H54 (cell line): ENCODE measurements around the gene SCARB1.

Experiments used
- DNase-seq: peaks from one replicate; pipeline ENCODE4 v3.0.0; 2011; ENCODE audit warnings: low spot score, mixed read lengths; ENCODE audit not compliant: insufficient read length
- FAIRE-seq: peaks from 3 replicates; lab custom pipeline; 2011; peaks lifted over from hg19 to GRCh38; lab: Jason Lieb, UNC
- POLR2A ChIP-seq: IDR thresholded peaks from 2 replicates; pipeline ENCODE4 v1.6.1; 2011; ENCODE audit warnings: low read depth, mild to moderate bottlenecking, low read length

Gene SCARB1

GRCh38 chr12:124808272-124808671, 55.4 kb downstream of the SCARB1 start:
- no peak for DNase-seq
- FAIRE-seq: no peak
- no peak for TF ChIP-seq POLR2A

DNA sequence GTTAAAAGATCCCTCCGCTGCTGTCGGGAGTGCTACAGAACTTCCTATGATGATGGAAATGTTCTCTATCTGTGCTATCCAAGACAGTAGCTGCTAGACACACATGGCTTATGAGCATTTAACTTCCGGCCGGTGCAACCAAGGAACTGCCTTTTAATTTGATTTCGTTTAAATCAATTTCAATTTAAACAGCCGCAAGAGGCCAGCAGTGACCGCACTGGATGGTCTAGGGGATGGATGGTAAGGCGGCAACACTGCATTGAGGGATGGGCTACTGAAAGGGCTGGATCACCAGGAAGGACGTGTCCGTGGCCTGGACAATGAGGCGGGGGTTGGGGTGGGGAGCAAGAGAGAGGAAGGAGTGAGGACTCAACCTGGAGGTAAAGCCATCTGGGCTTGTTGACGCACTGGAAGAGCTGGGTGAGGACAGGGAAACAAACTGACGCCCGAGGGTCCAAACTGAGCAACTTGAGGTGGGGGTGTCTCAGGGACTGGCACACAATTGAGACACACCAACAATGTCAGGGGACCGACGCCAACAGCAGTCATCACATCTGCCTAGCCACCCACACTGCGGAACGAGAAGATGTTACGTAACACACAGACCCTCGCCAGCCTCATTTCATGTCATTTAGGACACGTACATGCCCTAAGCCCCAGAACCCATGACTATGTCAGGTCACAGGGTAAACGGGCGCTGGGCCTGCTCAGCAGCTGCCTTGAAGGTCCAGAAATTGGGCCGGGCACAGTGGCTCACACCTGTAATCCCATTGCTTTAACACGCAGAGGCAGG, 57.6 kb downstream of the SCARB1 start:
- DNase-seq (no peak), FAIRE-seq (no peak)
- TF ChIP-seq POLR2A: no peak

DNA sequence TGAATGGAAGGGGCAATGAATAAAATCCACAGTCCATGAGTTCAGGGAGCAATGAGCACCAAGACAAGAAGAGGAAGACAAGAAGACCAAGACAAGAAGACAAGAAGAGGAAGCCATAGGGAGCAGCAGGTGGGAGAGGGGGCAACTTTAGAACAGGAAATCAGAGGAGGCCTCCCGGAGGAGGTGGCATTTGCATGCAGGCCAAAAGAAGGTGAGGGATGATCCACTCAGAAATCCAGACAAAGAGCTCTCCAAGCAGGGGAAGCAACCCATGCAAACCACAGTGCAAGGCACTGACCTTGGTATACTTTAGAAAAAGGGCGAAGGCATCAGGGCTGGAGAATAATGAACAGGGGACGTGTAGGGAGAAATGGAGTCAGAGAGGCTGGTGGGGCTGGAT, 58.6 kb downstream of the SCARB1 start:
- FAIRE-seq (no peak), DNase-seq (no peak)
- TF ChIP-seq POLR2A: no peak

DNA sequence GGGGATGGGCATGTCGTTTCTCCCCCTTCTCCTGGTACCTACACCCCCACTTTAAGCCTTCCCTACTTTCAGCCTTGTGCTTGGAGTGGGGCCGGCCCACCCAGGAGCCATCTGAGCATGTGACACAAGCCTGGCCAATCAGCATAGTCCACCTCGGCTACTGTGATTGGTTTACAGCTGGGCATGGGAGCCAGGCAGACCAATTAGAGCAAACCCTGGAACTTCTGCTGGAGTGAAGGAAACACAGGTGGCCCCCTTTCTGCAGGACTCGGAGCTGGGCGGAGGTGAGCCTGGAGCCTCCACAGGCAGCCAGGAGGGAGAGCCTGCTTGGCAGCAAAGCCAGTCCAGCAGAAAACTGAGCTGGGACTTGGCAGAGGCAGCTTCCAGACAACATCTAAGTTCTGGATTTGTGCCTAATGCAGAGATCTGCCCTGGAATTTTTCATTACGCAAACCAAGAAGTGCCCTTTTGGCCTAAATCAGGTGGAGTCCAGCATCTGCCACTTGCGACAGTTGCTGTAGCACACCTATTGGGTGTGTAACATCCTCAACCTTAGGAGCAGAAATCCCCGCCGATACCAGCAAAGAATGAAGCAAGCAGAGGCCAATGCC, 59.5 kb downstream of the SCARB1 start:
- DNase-seq (no peak), FAIRE-seq (no peak)
- TF ChIP-seq POLR2A: no peak

GRCh38 chr12:124802361-124802760, 61.3 kb downstream of the SCARB1 start:
- FAIRE-seq: no peak

GRCh38 chr12:124800506-124800905, 63.2 kb downstream of the SCARB1 start:
- DNase-seq: no peak
- TF ChIP-seq POLR2A: no peak
- no peak for FAIRE-seq

More at GRCh38 chr12:124802361-124802760, 61.3 kb downstream of the SCARB1 start:
- no peak for DNase-seq
- TF ChIP-seq POLR2A: no peak

DNA sequence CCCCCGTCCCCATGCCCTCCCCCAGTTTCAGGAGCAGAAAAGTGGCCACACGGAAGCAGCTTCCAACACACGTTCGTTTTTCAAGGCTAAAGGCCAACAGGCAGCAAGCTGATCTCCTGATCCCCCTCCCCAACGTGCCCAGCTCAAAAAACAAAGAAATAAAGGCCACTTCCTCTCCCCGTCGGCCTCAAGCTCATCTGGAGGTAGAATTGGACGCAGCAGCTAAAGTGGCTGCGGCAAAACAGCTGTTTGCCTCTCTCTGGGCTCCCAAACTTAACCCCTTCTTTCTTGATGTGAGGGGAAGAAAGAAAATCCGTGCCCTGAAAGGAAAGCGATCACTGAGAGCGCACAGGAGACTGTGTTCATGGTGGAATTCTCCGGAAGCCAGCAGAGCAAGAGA, 66.3 kb downstream of the SCARB1 start:
- no peak for FAIRE-seq
- TF ChIP-seq POLR2A: no peak
- DNase-seq: no peak

GRCh38 chr12:124796303-124796960, 67.2 kb downstream of the SCARB1 start:
- TF ChIP-seq POLR2A: no peak
- no peak for FAIRE-seq
- DNase-seq: no peak

GRCh38 chr12:124795081-124795948, 68.3 kb downstream of the SCARB1 start:
- DNase-seq (no peak), FAIRE-seq (no peak)
- no peak for TF ChIP-seq POLR2A

- TF ChIP-seq POLR2A: no peak
- FAIRE-seq (no peak), DNase-seq (no peak)
These were observed 70.7 kb downstream of the SCARB1 start for GRCh38 chr12:124792961-124793441.

- no peak for TF ChIP-seq POLR2A
- FAIRE-seq: no peak
- DNase-seq: no peak
These were observed 71.5 kb downstream of the SCARB1 start for GRCh38 chr12:124792156-124792555.

GRCh38 chr12:124790650-124791400, 72.8 kb downstream of the SCARB1 start:
- no peak for DNase-seq
- TF ChIP-seq POLR2A: no peak
- no peak for FAIRE-seq
